ENCODE results near the gene UBE2N.
"Not testable (repeated sequence)": the region's sequence is repeated elsewhere in the genome, so short reads cannot be mapped to it uniquely, and the experiment has no call there.

The UBE2N gene

GRCh38 chr12:93442411-93443340 lies 929 bp upstream of the UBE2N start:
- DNase-seq: no peak

- DNase-seq: no peak
Measured at GRCh38 chr12:93441081-93441616, 598 bp downstream of the UBE2N start.

DNA sequence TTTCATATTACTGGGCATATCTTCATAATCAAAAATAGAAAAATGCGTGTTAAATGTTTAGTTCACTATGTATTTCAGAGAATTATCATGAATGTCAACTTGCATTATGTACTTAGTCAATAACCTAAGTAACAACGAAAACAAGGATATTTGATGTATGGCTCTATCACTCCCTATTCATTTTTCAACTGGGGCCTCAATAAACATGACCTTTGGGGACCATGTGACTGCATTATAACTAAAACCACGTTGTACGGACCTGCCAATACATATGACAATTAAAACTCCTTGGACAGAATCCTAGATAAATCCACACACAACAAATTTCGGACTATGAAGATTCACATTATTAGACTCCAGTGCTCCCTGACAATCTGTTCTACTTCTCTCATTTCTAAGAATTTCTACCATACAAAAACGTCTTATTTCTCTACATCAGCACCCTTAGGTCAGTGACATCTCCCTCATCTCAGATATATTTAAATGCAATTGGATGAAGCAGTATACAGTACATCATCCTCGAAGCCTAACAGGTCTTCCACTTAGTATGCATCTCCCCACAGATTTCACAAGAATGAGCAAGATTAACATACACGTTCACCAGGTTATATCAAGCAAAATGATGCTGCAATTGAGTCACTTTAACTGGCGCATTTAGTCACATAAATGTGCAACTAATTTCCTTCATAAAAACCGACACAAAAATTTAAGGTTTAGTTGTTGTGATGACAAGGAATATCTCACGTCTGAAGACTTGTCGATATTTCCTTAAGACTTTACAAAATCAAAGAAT lies 1.5 kb downstream of the UBE2N start:
- DNase-seq: peak; percentile 12

GRCh38 chr12:93438266-93439050 lies 3.3 kb downstream of the UBE2N start:
- DNase-seq: no peak

DNA sequence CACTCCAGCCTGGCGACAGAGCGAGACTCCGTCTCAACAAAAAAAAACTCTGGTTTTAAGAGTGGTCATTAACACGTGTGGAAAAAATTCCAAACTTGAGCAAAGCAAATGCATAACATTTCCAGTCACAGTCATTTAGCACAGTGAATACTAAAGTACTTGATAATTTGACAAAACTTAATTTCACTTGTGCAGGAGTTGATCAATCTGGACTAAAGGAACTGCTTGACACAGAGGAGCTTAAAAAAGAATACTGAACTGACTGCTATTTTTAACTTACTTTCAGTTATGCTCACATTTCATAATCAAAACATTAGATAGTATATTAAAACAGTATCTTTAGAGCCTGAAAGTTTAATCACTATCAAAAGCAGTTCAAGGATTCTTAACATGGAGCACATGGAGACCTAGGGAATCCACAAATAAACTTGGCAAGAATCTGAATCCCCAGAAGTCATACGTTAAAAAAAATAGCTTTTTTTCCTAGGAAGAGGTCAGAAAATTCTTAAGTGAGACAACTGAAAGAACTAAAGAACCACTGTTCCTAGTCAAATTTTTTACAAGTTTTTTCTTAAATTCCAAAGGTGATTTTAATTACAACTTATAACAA lies 7.4 kb downstream of the UBE2N start:
- no peak for DNase-seq

DNA sequence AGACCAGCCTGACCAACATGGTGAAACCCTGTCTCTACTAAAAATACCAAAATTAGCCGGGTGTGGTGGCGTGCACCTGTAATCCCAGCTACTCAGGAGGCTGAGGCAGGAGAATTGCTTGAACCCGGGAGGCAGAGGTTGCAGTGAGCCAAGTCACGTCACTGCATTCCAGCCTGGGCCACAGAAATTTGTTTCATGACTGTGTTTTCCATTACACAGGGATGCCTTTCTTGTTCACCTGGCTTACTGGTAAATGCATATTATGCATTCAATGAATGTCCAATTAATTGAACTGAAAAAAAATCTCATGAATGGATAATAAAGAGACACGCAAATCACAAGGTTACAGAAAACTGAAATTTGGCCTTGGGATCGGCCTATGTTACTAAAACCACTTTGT lies 9.7 kb downstream of the UBE2N start:
- not testable (repeated sequence) for DNase-seq

DNA sequence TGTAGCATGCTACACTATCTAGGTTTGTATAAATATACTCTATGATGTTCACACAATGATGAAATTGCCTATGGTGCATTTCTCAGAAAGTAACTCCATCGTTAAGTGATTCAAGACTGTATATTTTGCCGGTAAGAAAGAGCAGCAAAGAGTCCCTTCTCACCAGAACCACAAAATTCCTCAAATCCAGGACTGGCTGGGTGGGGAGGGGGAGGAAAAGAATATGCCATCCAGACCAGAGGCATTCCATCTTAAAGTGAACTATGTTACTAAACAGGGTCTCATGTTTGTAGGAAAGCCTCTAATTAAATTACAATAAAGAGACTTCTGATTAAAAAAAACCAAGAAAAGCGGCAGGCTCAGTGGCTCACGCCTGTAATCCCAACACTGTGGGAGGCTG lies 11.5 kb downstream of the UBE2N start:
- no peak for DNase-seq

DNA sequence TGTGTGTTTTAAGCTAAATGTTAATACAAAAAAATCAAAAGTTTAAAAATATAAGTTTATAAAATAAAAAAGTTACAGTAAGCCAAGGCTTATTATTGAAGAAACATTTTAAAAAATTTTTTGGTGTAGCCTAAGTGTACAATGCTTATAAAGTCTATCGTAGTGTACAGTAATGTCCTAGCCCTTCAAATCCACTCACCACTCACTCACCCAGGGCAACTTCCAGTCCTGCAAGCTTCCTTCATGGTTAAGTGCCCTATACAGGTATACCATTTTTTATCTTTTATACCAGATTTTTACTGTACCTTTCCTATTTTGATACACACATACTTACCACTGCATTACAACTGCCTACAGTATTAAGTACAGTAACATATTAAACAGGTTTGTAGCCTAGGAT lies 11.9 kb downstream of the UBE2N start:
- no peak for DNase-seq

- no peak for DNase-seq
Measured at GRCh38 chr12:93429448-93429847, 12.3 kb downstream of the UBE2N start.

DNA sequence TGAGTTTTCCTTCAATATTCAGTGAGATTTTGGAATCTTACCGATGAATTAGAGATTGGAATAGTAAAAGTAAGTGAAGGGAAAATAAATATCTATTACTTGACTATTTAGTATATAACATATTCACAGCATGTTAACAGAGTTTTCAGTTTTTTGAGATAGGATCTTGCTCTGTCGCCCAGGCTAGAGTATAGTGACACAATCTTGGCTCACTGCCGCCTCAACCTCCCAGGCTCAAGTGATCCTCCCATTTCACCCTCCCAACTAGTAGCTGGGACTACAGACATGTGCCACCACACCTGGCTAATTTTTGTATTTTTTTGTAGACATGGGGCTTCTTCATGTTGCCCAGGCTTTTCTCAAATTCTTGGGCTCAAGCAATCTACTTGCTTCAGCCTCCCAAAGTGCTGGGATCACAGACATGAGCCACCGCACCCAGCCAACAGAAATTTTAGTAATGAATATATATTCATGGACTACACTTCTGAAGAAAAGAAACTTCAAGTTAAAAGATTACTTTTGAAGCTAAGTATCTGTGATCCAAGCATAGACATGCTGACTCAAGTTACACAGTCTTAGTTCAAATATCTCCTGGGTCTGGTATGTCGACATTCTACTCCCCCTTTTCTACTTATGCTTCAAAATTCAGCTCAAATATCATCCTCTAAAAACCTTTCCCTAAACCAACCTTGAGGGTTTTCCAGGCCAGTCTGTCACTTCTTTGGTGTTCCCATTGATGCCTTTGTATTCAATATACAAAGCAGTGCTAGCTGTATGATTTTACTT lies 13.8 kb downstream of the UBE2N start:
- DNase-seq: no peak

GRCh38 chr12:93426412-93426805 lies 15.3 kb downstream of the UBE2N start:
- DNase-seq: no peak

DNA sequence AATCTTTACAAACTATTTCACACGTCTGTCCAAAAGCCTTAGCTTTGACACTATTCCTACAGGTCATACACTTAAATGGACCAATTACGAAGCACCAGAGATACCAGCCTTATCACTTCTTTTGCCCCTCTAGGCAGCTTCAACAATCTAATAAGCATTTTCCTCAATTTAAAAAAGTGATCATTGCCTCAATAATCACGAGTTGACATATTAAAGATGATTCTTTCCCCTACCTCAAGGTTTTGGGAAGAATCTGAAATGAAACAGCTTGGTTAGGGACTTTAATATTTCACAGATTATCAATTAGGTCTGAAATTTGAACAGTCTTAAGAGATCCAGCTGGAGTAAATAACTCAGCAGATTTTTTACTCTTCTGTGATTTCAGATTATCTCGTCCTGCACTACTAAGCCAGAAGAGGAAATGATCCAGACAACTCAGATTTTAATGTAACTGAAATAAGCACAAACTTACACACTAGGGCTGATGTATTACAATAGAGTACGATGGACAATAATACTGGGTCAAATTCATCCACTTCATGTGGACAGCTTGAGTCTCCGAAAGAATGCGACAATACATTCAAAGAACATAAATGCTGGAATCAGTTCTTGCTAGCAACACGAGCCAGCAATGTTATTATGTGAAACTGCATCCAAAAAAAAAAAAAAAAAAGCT lies 15.9 kb downstream of the UBE2N start:
- no peak for DNase-seq

- DNase-seq: no peak
Measured at GRCh38 chr12:93422050-93422449, 19.7 kb downstream of the UBE2N start.

DNA sequence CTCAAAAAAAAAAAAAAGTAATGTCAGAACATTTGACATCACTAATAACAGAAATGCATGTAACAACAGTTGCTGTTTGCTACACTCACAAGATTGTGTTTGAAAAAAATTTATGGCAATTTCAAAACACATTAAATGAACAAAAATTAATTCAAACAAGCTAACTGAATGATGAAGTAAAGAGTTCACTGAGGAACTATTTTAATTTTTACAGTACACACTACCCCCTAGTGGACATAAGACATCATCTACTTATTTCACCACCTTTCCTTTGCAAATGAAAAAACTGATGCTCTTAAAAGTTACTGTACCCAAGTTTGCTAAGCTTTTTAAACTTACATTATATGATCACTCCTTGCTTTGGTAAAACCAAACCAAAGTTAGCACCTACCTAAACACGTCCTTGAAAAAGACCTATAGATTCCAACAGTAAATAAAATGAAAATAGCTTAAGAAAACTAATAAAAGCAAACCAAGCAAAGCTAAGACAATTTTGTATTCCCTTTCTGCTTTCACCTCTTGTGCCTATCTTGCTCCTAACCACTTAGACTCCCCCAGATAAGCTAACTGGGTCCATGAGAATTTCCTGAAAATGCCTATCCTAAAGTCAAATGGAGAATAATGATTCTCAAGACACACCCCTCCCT lies 22.2 kb downstream of the UBE2N start:
- DNase-seq: peak; percentile 43

DNA sequence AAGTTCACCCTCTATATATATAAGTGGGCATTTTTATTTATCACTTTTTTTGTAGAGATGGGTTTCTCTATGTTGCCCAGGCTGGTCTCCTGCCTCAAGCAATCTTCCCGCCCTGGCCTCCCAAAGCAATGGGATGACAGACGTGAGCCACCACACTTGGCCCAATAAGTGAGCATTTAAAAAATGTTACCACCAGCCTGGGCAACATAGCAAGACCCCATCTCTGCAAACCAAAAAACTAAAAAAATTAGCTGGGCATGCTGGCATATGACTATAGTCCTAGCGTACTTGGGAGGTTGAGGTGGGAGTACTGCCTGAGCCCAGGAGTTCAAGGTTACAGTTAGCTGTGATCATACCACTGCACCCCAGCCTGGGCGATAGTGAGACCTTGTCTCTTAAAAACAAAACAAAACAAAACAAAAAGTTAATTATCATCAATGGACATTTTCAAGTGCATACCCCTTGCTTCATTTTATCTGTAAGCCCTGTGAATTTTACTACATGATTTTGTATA lies 23.7 kb downstream of the UBE2N start:
- DNase-seq: no peak

DNA sequence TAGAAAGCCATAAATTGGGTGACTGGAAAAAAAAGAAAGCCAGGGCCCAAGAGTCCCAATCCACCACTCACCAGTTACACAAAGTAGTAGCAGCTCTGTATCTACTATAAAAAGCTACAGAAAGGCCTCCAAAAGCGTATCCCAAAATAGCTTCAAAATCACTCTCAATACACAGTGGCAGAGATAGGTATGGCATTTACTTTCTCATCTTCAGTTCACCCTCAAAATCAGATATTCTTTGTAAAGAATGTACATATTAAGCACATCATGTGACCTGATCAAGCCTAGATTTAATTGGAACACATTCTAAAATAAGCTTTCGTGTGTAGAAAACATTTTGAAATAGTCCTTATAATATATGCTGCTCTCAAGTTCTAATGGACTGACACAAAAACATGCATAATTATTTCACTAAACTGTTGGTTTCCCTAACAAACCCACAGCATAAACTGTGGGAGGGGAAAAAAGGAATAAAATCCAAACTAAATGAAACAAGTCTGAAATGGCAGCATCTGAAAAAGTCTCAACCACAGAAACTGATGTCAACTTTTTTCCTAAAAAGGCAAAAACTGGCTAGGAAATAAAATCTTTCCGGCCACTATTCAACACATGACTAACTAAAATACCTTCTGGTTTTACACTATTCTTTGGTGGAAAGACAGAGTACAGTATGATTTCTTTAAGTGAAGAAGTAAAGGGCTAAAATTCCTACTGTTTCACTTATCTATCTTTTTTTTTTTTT lies 25.9 kb downstream of the UBE2N start:
- no peak for DNase-seq

- no peak for DNase-seq
Measured at GRCh38 chr12:93413064-93413463, 28.7 kb downstream of the UBE2N start.

DNA sequence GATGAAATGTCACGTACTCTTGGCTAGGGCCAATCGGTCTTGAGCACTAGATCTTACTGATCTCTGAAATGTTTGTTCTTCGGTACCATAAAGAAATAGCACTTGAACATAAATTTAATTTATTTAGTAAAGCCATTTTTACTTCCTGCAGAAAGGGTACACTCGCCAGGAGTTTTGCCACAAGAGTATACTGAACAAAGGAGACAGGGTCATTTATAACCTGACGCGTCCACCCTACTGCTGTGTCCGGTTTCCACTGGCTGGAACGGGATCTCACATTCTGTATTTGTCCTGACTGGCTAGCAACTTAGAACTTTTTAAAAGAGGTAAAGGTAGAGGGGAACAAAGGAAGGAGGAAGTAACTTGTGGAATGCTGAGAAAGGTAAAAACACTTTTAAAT lies 29.4 kb downstream of the UBE2N start:
- not testable (repeated sequence) for DNase-seq

- not testable (repeated sequence) for DNase-seq
Measured at GRCh38 chr12:93411060-93411459, 30.7 kb downstream of the UBE2N start.
